Purkinje cell (primary cell): ENCODE data around the gene MTRR. TPM values are rescaled to one million over a fixed set of nuclear protein-coding genes. Genes with fewer than 3 reads are reported as not detected.

Experiments
- polyA plus RNA-seq: library from polyadenylated mRNA; unstranded; fragments of >200 nt; fragmentation: Nextera tagmentation; gene quantifications from 2 replicates; pipeline ENCODE4 v1.2.1, GENCODE V29; 2014

Gene MTRR
- polyA plus RNA-seq = 16.2 and 16.4 TPM in 2 replicates

GRCh38 chr5:7868773-7869473 is at the start of gene MTRR, which contains the start of gene FASTKD3:
Gene MTRR, plus strand, starts transcription at chr5:7869148. Its CDS starts 1,647 bp downstream, at chr5:7870795.
Gene FASTKD3, minus strand, starts transcription at chr5:7869031. Its CDS starts 948 bp downstream, at chr5:7868083.

GRCh38 chr5:7850395-7851239 is 18.3 kb upstream of the MTRR start, which contains the start of gene CFAP90:
Gene CFAP90, minus strand, starts transcription at chr5:7851133. Its CDS starts 112 bp downstream, at chr5:7851021.

Other genes with a start within 250 kb of the MTRR start
- gene CFAP90, start 18.0 kb upstream of the MTRR start, polyA plus RNA-seq = 4.6 and 6.3 TPM in 2 replicates
- 11.4 and 29.4 TPM in 2 replicates for gene FASTKD3, start 117 bp upstream of the MTRR start, polyA plus RNA-seq